Measurements from ENCODE around the gene PXMP2. TPM values are rescaled to one million over a fixed set of nuclear protein-coding genes. Genes with fewer than 3 reads are reported as not detected.

PXMP2 gene
- total RNA-seq, 1 experiment from 2014 or later = 17.8 TPM

DNA sequence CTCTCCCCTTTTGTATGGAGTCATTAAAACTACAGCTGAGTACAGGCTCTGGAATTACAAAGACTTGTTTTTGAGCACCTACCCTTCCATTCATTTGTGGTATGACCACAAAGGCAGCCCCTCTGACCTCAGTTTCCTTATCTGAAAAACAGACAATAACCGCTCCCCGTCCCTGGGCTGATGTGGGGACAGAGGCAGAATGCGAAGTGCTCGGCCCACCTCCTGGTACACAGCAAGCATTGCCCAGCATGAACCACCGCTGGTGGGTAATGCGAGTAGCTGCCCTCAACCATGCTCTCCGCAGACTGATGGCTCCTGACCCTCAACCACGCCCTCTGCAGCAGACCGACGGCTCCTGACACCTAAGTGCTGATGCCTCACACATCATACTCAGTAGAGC lies 46.5 kb upstream of the PXMP2 start:
- Histone ChIP-seq H2AFZ (ENCODE audit: low read length) (no peak overlapping the region), H3K23ac (ENCODE audit: insufficient read length, low read depth, low read length) (no peak overlapping the region), H2BK15ac (ENCODE audit: low read depth, low read length) (no peak overlapping the region), H3K9ac (ENCODE audit: extremely low read depth, insufficient read length, low read length) (no peak overlapping the region), H2AK5ac (ENCODE audit: insufficient read length, low read length) (no peak overlapping the region), H2BK5ac (ENCODE audit: insufficient read length, low read length) (no peak overlapping the region), H3K27me3 (ENCODE audit: insufficient read depth, low read length) (no peaks in the 10 kb centered on the region), H2BK20ac (ENCODE audit: low read depth, low read length, poor library complexity, severe bottlenecking) (no peak overlapping the region), H4K91ac (ENCODE audit: insufficient read length, low read depth, low read length) (no peak overlapping the region), H2BK120ac (ENCODE audit: low read depth, low read length, poor library complexity, severe bottlenecking) (no peak overlapping the region), H3K27ac (ENCODE audit: insufficient read length, low read depth, low read length) (no peak overlapping the region), H3K56ac (ENCODE audit: insufficient read length, low read depth, low read length) (no peak overlapping the region), H4K5ac (ENCODE audit: insufficient read length, low read depth, low read length) (no peak overlapping the region), H3K9me3 (ENCODE audit: control insufficient read depth, low read depth, low read length) (no peaks in the 10 kb centered on the region), H3K14ac (ENCODE audit: insufficient read depth, low read length) (no peak overlapping the region), H3K4ac (ENCODE audit: low read depth, low read length) (no peak overlapping the region), H3K79me2 (ENCODE audit: insufficient read depth, low read length) (no peaks in the 10 kb centered on the region), H3K18ac (ENCODE audit: insufficient read length, low read depth, low read length) (no peak overlapping the region), H3K23me2 (ENCODE audit: insufficient read length, low read depth, low read length, poor library complexity, severe bottlenecking) (no peaks in the 10 kb centered on the region), H3K4me2 (ENCODE audit: insufficient read depth, insufficient read length, low read length) (no peak overlapping the region), H3K4me1 (ENCODE audit: insufficient read depth, low read length) (no peaks in the 10 kb centered on the region), H4K20me1 (ENCODE audit: control insufficient read depth, insufficient read depth, insufficient read length) (no peaks in the 10 kb centered on the region), H3T11ph (ENCODE audit: low read length) (no peak overlapping the region), H2BK12ac (ENCODE audit: insufficient read length, low read depth, low read length) (no peak overlapping the region), H4K8ac (replicated peaks; ENCODE audit: insufficient read length, low read depth, low read length) (no peak overlapping the region), H3K79me1 (ENCODE audit: insufficient read depth, low read depth, low read length, poor library complexity, severe bottlenecking) (no peaks in the 10 kb centered on the region)
- WGBS (ENCODE audit: extremely low coverage, insufficient read length, low lambda C conversion rate) = no CpG with 5 or more reads among the region's 10 CpGs
- Mint-ChIP-seq H3K4me1 (peaks cover 0 to 6% of the 10 kb centered on the region in 2 experiments; a peak in 3 of 4 replicates), H3K9me3 (no peaks in the 10 kb centered on the region), H3K4me3 (no peak overlapping the region), H3K36me3 (ENCODE audit: insufficient read depth in 1 of 3, low read depth in 3 of 3) (peaks cover 46 to 88% (median 73%) of the 10 kb centered on the region in 3 experiments), H3K27me3 (ENCODE audit: low read depth) (no peaks in the 10 kb centered on the region), H3K27ac (no peak overlapping the region; a peak in 2 of 7 replicates)
- DNase-seq = no peak
- TF ChIP-seq, protein P1, sequence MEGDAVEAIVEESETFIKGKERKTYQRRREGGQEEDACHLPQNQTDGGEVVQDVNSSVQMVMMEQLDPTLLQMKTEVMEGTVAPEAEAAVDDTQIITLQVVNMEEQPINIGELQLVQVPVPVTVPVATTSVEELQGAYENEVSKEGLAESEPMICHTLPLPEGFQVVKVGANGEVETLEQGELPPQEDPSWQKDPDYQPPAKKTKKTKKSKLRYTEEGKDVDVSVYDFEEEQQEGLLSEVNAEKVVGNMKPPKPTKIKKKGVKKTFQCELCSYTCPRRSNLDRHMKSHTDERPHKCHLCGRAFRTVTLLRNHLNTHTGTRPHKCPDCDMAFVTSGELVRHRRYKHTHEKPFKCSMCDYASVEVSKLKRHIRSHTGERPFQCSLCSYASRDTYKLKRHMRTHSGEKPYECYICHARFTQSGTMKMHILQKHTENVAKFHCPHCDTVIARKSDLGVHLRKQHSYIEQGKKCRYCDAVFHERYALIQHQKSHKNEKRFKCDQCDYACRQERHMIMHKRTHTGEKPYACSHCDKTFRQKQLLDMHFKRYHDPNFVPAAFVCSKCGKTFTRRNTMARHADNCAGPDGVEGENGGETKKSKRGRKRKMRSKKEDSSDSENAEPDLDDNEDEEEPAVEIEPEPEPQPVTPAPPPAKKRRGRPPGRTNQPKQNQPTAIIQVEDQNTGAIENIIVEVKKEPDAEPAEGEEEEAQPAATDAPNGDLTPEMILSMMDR (conservative IDR thresholded peaks at IDR 0.05) = no peak

Measured in H9 (cell line).